IMR-90 (cell line): Measurements from ENCODE around the gene ACVR1B. TPM values are rescaled to one million over a fixed set of nuclear protein-coding genes. Genes with fewer than 3 reads are reported as not detected.

Source experiments
- ATAC-seq: fragments of 200-7000 bp; cut with Tn5 transposase; 2 replicates; pipeline ENCODE4 v1.9.1; 2020; ENCODE audit warnings: low read depth, mild to moderate bottlenecking, moderate library complexity
- BruUV-seq: library from RNA; stranded (reverse); fragments of 400-500 nt; replicated peaks from 2 replicates; lab custom pipeline; 2021; lab: Mats Ljungman, UMichigan
- CTCF ChIA-PET: fragments of 300-600 bp; formaldehyde crosslinking; extraction: SDS; loops from one replicate; lab custom pipeline; 2021; ENCODE audit warnings: antibody characterized with exemption; lab: Yijun Ruan, JAX
- POLR2A ChIA-PET: fragments of 300-600 bp; sonication (Branson Sonifier 250); formaldehyde crosslinking; loops from one replicate; lab custom pipeline; 2022; ENCODE audit warnings: antibody characterized with exemption; ENCODE audit not compliant: unreplicated experiment; lab: Charles Lee
- DNase-seq: peaks from one replicate; pipeline ENCODE4 v3.0.0; 2013
- H2AFZ ChIP-seq: replicated peaks from 2 replicates; pipeline ENCODE3; 2013; ENCODE audit warnings: low read length, mild to moderate bottlenecking; ENCODE audit not compliant: poor library complexity
- H2AK5ac ChIP-seq: 2 replicates; pipeline ENCODE4 v1.6.1; 2013; ENCODE audit warnings: low read depth, low read length, inconsistent platforms
- H2AK9ac ChIP-seq: replicated peaks from 2 replicates; pipeline ENCODE3; 2013; ENCODE audit warnings: mild to moderate bottlenecking, low read depth, low read length, moderate library complexity; ENCODE audit not compliant: poor library complexity
- H2BK120ac ChIP-seq: 2 replicates; pipeline ENCODE4 v1.6.1; 2013; ENCODE audit warnings: low read depth, low read length, inconsistent platforms
- H2BK15ac ChIP-seq: 3 replicates; pipeline ENCODE4 v1.6.1; 2013; ENCODE audit warnings: low read depth, low read length, inconsistent platforms
- H2BK20ac ChIP-seq: 2 replicates; pipeline ENCODE4 v1.6.1; 2013; ENCODE audit warnings: low read depth, mild to moderate bottlenecking, inconsistent platforms, low read length, moderate library complexity
- H2BK5ac ChIP-seq: 2 replicates; pipeline ENCODE4 v1.6.1; 2013; ENCODE audit warnings: mild to moderate bottlenecking, low read depth, low read length, inconsistent platforms; ENCODE audit not compliant: poor library complexity, severe bottlenecking
- H3K14ac ChIP-seq: replicated peaks from 2 replicates; pipeline ENCODE4 v1.6.1; 2013; ENCODE audit warnings: low read depth, low read length, inconsistent platforms
- H3K18ac ChIP-seq: 2 replicates; pipeline ENCODE4 v1.6.1; 2013; ENCODE audit warnings: low read depth, low read length, control low read depth
- H3K23ac ChIP-seq: 2 replicates; pipeline ENCODE4 v1.6.1; 2013; ENCODE audit warnings: low read depth, low read length, inconsistent platforms
- H3K27ac ChIP-seq: 2 replicates; pipeline ENCODE4 v1.5.1; 2013; ENCODE audit warnings: mild to moderate bottlenecking, control low read depth, low read length; ENCODE audit not compliant: insufficient read depth
- H3K27me3 ChIP-seq: 2 replicates; pipeline ENCODE4 v1.6.1; 2013; ENCODE audit warnings: low read length; ENCODE audit not compliant: control insufficient read depth, insufficient read depth
- H3K36me3 ChIP-seq: 2 replicates; pipeline ENCODE4 v1.6.1; 2013; ENCODE audit warnings: low read length, mixed read lengths; ENCODE audit not compliant: control insufficient read depth, insufficient read depth
- H3K4ac ChIP-seq: 2 replicates; pipeline ENCODE4 v1.6.1; 2013; ENCODE audit warnings: low read depth, low read length, inconsistent platforms
- H3K4me1 ChIP-seq: 2 replicates; pipeline ENCODE4 v1.6.1; 2013; ENCODE audit warnings: low read length, mixed read lengths; ENCODE audit not compliant: control insufficient read depth, insufficient read depth
- H3K4me2 ChIP-seq: 2 replicates; pipeline ENCODE4 v1.6.1; 2013; ENCODE audit warnings: low read depth, mild to moderate bottlenecking, control low read depth, low read length, moderate library complexity
- H3K4me3 ChIP-seq: 2 replicates; pipeline ENCODE4 v1.5.1; 2013; ENCODE audit warnings: low read depth, mild to moderate bottlenecking, control low read depth, low read length, moderate library complexity; ENCODE audit not compliant: insufficient read depth
- H3K56ac ChIP-seq: 2 replicates; pipeline ENCODE4 v1.6.1; 2013; ENCODE audit warnings: low read length, inconsistent platforms; ENCODE audit not compliant: insufficient read depth; ENCODE audit errors: extremely low read depth
- H3K79me1 ChIP-seq, 2 experiments: 2 replicates each; pipeline ENCODE4 v1.6.1; 2013; ENCODE audit warnings: low read length in 2 of 2, inconsistent platforms in 1 of 2, low read depth in 1 of 2
- H3K9ac ChIP-seq: 2 replicates; pipeline ENCODE4 v1.6.1; 2013; ENCODE audit warnings: low read depth, low read length, control low read depth
- H3K9me1 ChIP-seq: 2 replicates; pipeline ENCODE4 v1.6.1; 2013; ENCODE audit warnings: low read length, inconsistent platforms; ENCODE audit not compliant: insufficient read depth
- H3K9me3 ChIP-seq: 2 replicates; pipeline ENCODE4 v1.6.1; 2013; ENCODE audit warnings: low read length; ENCODE audit not compliant: control insufficient read depth, insufficient read depth
- H4K20me1 ChIP-seq: 2 replicates; pipeline ENCODE4 v1.6.1; 2013; ENCODE audit warnings: low read length, inconsistent platforms; ENCODE audit not compliant: insufficient read depth
- H4K5ac ChIP-seq: 2 replicates; pipeline ENCODE4 v1.6.1; 2013; ENCODE audit warnings: mild to moderate bottlenecking, low read depth, low read length, control low read depth
- H4K8ac ChIP-seq, 2 experiments: 2 replicates each; pipeline ENCODE4 v1.6.1; 2013; ENCODE audit warnings: low read depth in 2 of 2, low read length in 2 of 2, control low read depth in 1 of 2, inconsistent platforms in 1 of 2
- H4K91ac ChIP-seq: 2 replicates; pipeline ENCODE4 v1.6.1; 2013; ENCODE audit warnings: low read depth, low read length, inconsistent platforms; ENCODE audit not compliant: insufficient read depth
- CHD1 ChIP-seq: IDR thresholded peaks from 2 replicates; pipeline ENCODE4 v1.6.1; 2012; ENCODE audit warnings: low read depth, low read length, improper control_type of control experiment
- CTCF ChIP-seq: conservative IDR thresholded peaks from 2 replicates; pipeline ENCODE4 v1.5.1; 2012; ENCODE audit warnings: mild to moderate bottlenecking, low read depth, low read length, improper control_type of control experiment
- FOS ChIP-seq: fragments of 150-350 bp; IDR thresholded peaks from 2 replicates; pipeline ENCODE4 v1.6.1; 2016; ENCODE audit warnings: low read depth, low read length
- MXI1 ChIP-seq: IDR thresholded peaks from 2 replicates; pipeline ENCODE4 v1.6.1; 2012; ENCODE audit warnings: low read depth, mild to moderate bottlenecking, low read length, moderate library complexity, borderline replicate concordance
- RAD21 ChIP-seq: IDR thresholded peaks from 2 replicates; pipeline ENCODE4 v1.6.1; 2012; ENCODE audit warnings: low read length, improper control_type of control experiment
- RCOR1 ChIP-seq: IDR thresholded peaks from 2 replicates; pipeline ENCODE4 v1.6.1; 2012; ENCODE audit warnings: mild to moderate bottlenecking, low read length, improper control_type of control experiment; ENCODE audit not compliant: insufficient replicate concordance
- RFX5 ChIP-seq: IDR thresholded peaks from 2 replicates; pipeline ENCODE4 v1.8.0; 2012; ENCODE audit warnings: low read depth, mild to moderate bottlenecking, low read length, moderate library complexity
- USF2 ChIP-seq: fragments of 150-350 bp; IDR thresholded peaks from 2 replicates; pipeline ENCODE4 v1.6.1; 2017; ENCODE audit warnings: mild to moderate bottlenecking, antibody characterized with exemption, low read length, low read depth
- WGBS, 2 experiments: methylation state at CpG; one replicate each; pipeline versions ENCODE4 v1.1.5 to v1.1.7; 2013; ENCODE audit warnings: missing lambda C conversion rate in 2 of 2; ENCODE audit not compliant: insufficient read length in 1 of 2; ENCODE audit errors: extremely low coverage in 2 of 2; 5-methylcytosine and 5-hydroxymethylcytosine counted together
- dilution Hi-C: fragments of 300-500 bp; cut with HindIII; formaldehyde crosslinking; loops from one replicate; pipeline ENCODE4 v1.14.3; 2018; ENCODE audit warnings: low sequenced_read_pairs; ENCODE audit not compliant: unreplicated experiment
- in situ Hi-C: fragments of 300-500 bp; cut with MboI; formaldehyde crosslinking; loops from 3 replicates; pipeline ENCODE4 v1.14.3; 2019; ENCODE audit warnings: low sequenced_read_pairs, inconsistent platforms, mixed read lengths
- intact Hi-C: fragments of 100-400 bp; cut with micrococcal nuclease; formaldehyde crosslinking; loops from 2 replicates; pipeline ENCODE4 v1.10.0; 2022
- polyA plus RNA-seq, 3 experiments: library from polyadenylated mRNA; depleted of rRNA; stranded (reverse); fragments of >200 nt; gene quantifications; 2 replicates each; pipeline ENCODE4 v1.2.3, GENCODE V29; 2012; ENCODE audit warnings: low replicate concordance in 1 of 3
- total RNA-seq: library from RNA; depleted of rRNA; stranded (reverse); fragments of >200 nt; gene quantifications from 2 replicates; pipeline ENCODE4 v1.2.3, GENCODE V29; 2012

Gene ACVR1B
- total and polyA plus RNA-seq, 2 of the 4 experiments (the other 2 are of a cell fraction) = 5.7 to 13.6 TPM

- H3K18ac ChIP-seq = no peak overlapping the region
- no peak overlapping the region for H2AK9ac ChIP-seq
- H3K4me1 ChIP-seq = peaks cover 17% of the 10 kb centered on the region
- in situ Hi-C loops (no loop called here), intact Hi-C loops (no loop called here), dilution Hi-C loops (no loop called here)
- no peak overlapping the region for H3K23ac ChIP-seq
- ATAC-seq = no peak
- H2BK120ac ChIP-seq = no peak overlapping the region
- H3K4ac ChIP-seq = no peak overlapping the region
- 95% methylated on average over 10 of the region's 16 CpGs; no CpG with 5 or more reads in 1 of the 2 experiments for WGBS, 2 experiments
- H4K20me1 ChIP-seq = no peaks in the 10 kb centered on the region; the same call in 1 of the 2 replicates
- no peak for DNase-seq
- no peak overlapping the region for H3K4me2 ChIP-seq
- no peak overlapping the region for H2AK5ac ChIP-seq
- ChIA-PET CTCF (interaction anchor here (1.7 kb wide), 1 partner anchor 10 kb away, joined by 4 read pairs; no protein-coding TSS in a partner anchor), POLR2A (interaction anchor here (1.1 kb wide), 1 partner anchor 9 kb away, joined by 4 read pairs; no protein-coding TSS in a partner anchor)
- H3K27ac ChIP-seq = no peak overlapping the region
- no peak overlapping the region for H3K4me3 ChIP-seq
- H2BK15ac ChIP-seq = no peak overlapping the region
- H4K8ac ChIP-seq = no peak overlapping the region
- peaks cover 0 to 20% of the 10 kb centered on the region in 2 experiments; a peak in 2 of 4 replicates for H3K79me1 ChIP-seq
- TF ChIP-seq CTCF (no peak), CHD1 (no peak), RCOR1 (no peak), RFX5 (no peak), MXI1 (no peak), FOS (no peak), RAD21 (no peak), USF2 (no peak)
- H2BK5ac ChIP-seq = no peak overlapping the region
- H3K56ac ChIP-seq = no peak overlapping the region
- no peaks in the 10 kb centered on the region for H3K27me3 ChIP-seq
- H3K36me3 ChIP-seq = peaks cover 37% of the 10 kb centered on the region; the same call in 1 of the 2 replicates
- no peak overlapping the region for H4K91ac ChIP-seq
- H2BK20ac ChIP-seq = no peak overlapping the region
- H3K9ac ChIP-seq = no peak overlapping the region
- H2AFZ ChIP-seq = no peak overlapping the region
- H3K9me1 ChIP-seq = peaks cover 19% of the 10 kb centered on the region
- BruUV-seq = no TSS peak
- H4K5ac ChIP-seq = no peak overlapping the region
- no peak overlapping the region for H3K14ac ChIP-seq
- no peaks in the 10 kb centered on the region for H3K9me3 ChIP-seq
Measured at GRCh38 chr12:52013626-52014310, 62.3 kb downstream of the ACVR1B start.
